ENCODE measurements around the gene EPO.

GRCh38 chr7:100673302-100673941, 46.8 kb upstream of the EPO start, which contains the start of gene GNB2:
- TF ChIP-seq FOXK2 (IDR thresholded peaks at IDR 0.05): no peak
- peak; percentile 52; the same call in 1 of the 2 replicates for TF ChIP-seq FOXM1 (IDR thresholded peaks at IDR 0.05; ENCODE audit: borderline replicate concordance)
- TF ChIP-seq SUZ12 (IDR thresholded peaks at IDR 0.05): no peak
- TF ChIP-seq HDGF (IDR thresholded peaks at IDR 0.05; ENCODE audit: borderline replicate concordance): peak; percentile 89; the same call in 1 of the 2 replicates
- 0 out of 2 replicates have a peak, but pooled peaks have one; percentile 38 for TF ChIP-seq SP1 (IDR thresholded peaks at IDR 0.05)
- no peak for TF ChIP-seq TARDBP (IDR thresholded peaks at IDR 0.05)
- no peak for TF ChIP-seq PKNOX1 (IDR thresholded peaks at IDR 0.05)
- TF ChIP-seq ELF4 (IDR thresholded peaks at IDR 0.05): no peak

Data from HEK293T (cell line).